ENCODE measurements around the gene C6. TPM values are rescaled to one million over a fixed set of nuclear protein-coding genes. Genes with fewer than 3 reads are reported as not detected.

The C6 gene
- total and polyA plus RNA-seq, 7 donors, result 0.41 to 5.3 (median 1.9) TPM

DNA sequence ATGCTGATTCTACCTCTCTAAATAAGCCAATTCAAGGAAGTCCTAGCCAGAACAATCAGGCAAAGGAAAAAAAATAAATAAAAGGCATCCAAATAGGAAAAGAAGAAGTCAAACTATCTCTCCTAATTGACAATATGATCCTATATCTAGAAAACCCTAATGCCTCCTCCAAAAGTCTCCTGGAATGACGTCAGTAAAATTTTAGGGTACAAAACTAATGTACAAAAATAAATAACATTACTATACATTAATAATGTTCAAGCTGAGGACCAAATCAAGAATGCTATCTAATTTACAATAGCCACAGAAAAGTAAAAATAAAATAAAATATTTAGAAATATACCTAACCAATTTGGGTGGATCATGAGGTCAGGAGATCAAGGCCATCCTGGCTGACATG, 33.8 kb upstream of the C6 start:
- no peaks in the 10 kb centered on the region for H3K9me3 ChIP-seq
- 82 to 87% methylated on average over 1 of the region's 1 CpG for WGBS, 2 donors
- TF ChIP-seq EP300 (IDR thresholded peaks at IDR 0.05), result no peak
- no peak for TF ChIP-seq POLR2A (IDR thresholded peaks at IDR 0.05)
- TF ChIP-seq, protein P1, sequence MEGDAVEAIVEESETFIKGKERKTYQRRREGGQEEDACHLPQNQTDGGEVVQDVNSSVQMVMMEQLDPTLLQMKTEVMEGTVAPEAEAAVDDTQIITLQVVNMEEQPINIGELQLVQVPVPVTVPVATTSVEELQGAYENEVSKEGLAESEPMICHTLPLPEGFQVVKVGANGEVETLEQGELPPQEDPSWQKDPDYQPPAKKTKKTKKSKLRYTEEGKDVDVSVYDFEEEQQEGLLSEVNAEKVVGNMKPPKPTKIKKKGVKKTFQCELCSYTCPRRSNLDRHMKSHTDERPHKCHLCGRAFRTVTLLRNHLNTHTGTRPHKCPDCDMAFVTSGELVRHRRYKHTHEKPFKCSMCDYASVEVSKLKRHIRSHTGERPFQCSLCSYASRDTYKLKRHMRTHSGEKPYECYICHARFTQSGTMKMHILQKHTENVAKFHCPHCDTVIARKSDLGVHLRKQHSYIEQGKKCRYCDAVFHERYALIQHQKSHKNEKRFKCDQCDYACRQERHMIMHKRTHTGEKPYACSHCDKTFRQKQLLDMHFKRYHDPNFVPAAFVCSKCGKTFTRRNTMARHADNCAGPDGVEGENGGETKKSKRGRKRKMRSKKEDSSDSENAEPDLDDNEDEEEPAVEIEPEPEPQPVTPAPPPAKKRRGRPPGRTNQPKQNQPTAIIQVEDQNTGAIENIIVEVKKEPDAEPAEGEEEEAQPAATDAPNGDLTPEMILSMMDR (IDR thresholded peaks at IDR 0.05), result no peak
- TF ChIP-seq POLR2AphosphoS5 (IDR thresholded peaks at IDR 0.05), result no peak

DNA sequence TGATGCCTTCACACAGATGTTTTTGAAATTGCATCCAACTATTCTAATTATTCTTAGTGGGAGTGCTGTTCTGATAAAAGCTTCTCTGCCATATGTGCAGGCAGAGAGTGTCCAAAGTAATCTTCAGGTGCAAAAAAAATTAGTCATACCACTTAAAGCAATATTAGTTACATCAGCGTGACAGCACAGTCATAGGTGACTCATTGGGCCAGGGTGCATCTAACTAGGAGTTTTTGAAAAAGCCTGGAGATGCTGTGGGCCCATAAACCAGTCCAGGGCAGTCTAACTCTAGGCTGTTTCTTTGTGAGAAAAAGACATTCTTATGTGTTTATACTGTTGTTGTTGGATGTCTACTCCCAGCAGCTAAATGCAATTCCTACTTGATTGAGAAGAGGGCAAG, 33.0 kb upstream of the C6 start:
- WGBS, 2 donors, result 81 to 84% methylated on average over 1 of the region's 1 CpG
- H3K27me3 ChIP-seq, result no peaks in the 10 kb centered on the region
- no peak for DNase-seq
- intact Hi-C loops (cut with DNase I), result no loop called here
- H3K4me1 ChIP-seq, result no peaks in the 10 kb centered on the region
- no peak for TF ChIP-seq POLR2A (IDR thresholded peaks at IDR 0.05)
- TF ChIP-seq, protein P1 (IDR thresholded peaks at IDR 0.05), result no peak
- no peak for TF ChIP-seq POLR2AphosphoS5 (IDR thresholded peaks at IDR 0.05)
- H3K27ac ChIP-seq, result no peak overlapping the region
- H3K4me3 ChIP-seq, result no peak overlapping the region
- no peaks in the 10 kb centered on the region for H3K36me3 ChIP-seq
- H3K9me3 ChIP-seq, result no peaks in the 10 kb centered on the region

More for the DNA sequence above, 33.8 kb upstream of the C6 start:
- Histone ChIP-seq H3K27me3 (no peaks in the 10 kb centered on the region), H3K4me3 (no peak overlapping the region), H3K27ac (no peak overlapping the region), H3K36me3 (no peaks in the 10 kb centered on the region), H3K4me1 (no peaks in the 10 kb centered on the region)
- no peak for DNase-seq
- intact Hi-C loops (cut with DNase I), result no loop called here

DNA sequence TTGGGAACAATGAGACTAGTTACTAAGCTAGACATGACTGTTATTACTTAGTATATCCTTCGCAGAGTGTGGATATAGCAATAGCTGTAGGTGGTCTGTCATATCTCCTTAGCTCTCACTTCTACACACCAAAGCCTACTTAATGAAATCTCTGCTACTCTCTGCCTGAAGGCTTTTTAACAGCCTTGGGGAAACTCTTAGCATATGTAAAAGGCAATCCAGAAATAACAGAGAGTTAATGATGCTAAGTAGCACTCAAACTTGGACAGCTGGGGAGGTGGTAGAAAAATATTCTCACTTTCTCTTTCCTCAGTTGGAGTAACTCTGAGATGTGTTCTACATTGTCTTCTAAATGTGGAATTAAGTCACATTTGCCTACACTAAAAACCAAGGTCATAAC, 30.2 kb upstream of the C6 start:
- intact Hi-C loops (cut with DNase I), result no loop called here
- H3K27me3 ChIP-seq, result no peaks in the 10 kb centered on the region
- 89 to 96% methylated on average over 1 of the region's 1 CpG for WGBS, 2 donors
- no peaks in the 10 kb centered on the region for H3K4me1 ChIP-seq
- no peak overlapping the region for H3K4me3 ChIP-seq
- no peak for TF ChIP-seq POLR2AphosphoS5 (IDR thresholded peaks at IDR 0.05)
- TF ChIP-seq, protein P1 (IDR thresholded peaks at IDR 0.05), result no peak
- TF ChIP-seq EP300 (IDR thresholded peaks at IDR 0.05), result no peak
- H3K9me3 ChIP-seq, result no peaks in the 10 kb centered on the region
- DNase-seq, result no peak
- H3K27ac ChIP-seq, result no peak overlapping the region
- no peaks in the 10 kb centered on the region for H3K36me3 ChIP-seq

DNA sequence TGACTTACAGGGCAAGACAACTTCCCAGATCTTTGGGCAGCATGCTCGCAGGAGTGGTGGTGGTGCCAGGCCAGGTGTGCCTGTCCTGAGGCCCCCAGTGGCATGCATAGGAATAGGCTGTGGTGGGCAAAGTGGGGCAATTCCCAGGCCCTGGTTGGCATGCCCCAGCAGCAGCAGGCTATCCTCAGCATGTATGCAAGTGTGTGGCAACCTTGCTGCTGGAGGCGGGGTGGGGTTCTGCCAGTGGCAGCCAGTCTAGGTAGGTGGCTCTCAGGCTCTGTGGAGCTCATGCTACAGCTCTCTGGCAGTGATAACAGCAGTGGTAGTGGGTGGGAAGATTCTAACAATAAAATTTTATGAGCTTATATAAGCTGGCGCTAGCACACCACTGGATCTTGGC, 27.7 kb upstream of the C6 start:
- no peak overlapping the region for H3K4me3 ChIP-seq
- intact Hi-C loops (cut with DNase I), result no loop called here
- no peaks in the 10 kb centered on the region for H3K36me3 ChIP-seq
- DNase-seq, result no peak
- TF ChIP-seq, protein P1 (IDR thresholded peaks at IDR 0.05), result no peak
- TF ChIP-seq EP300 (IDR thresholded peaks at IDR 0.05) (no peak), POLR2AphosphoS5 (IDR thresholded peaks at IDR 0.05) (no peak), POLR2A (IDR thresholded peaks at IDR 0.05) (no peak)
- H3K9me3 ChIP-seq, result no peaks in the 10 kb centered on the region
- no peaks in the 10 kb centered on the region for H3K4me1 ChIP-seq
- H3K27me3 ChIP-seq, result no peaks in the 10 kb centered on the region
- 37 to 71% methylated on average over 3 of the region's 3 CpGs for WGBS, 2 donors
- no peak overlapping the region for H3K27ac ChIP-seq

DNA sequence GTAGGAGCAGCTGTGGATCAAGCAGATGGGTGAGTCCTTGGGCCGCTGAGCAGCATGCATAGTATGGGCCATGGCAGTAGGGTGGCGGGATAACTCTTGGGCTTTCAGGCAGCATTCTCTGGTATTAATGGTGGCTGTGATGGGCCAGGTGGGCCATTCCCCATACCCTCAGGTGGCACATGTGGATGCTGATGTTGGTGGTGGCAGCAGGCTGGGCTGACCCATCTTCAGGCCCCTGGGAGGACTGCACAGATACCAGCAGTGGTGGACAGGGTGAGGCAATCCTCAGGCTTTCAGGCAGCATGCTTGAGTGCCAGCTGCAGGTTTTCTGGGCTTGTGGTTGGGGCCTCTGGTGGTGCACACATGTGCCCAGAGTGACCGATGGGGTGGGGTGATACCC, 27.1 kb upstream of the C6 start:
- Histone ChIP-seq H3K27me3 (no peaks in the 10 kb centered on the region), H3K36me3 (no peaks in the 10 kb centered on the region), H3K4me3 (no peak overlapping the region), H3K4me1 (no peaks in the 10 kb centered on the region), H3K27ac (no peak overlapping the region), H3K9me3 (no peaks in the 10 kb centered on the region)
- no peak for DNase-seq
- WGBS, 2 donors, result 95 to 97% methylated on average over 3 of the region's 3 CpGs
- intact Hi-C loops (cut with DNase I), result no loop called here
- TF ChIP-seq, protein P1 (IDR thresholded peaks at IDR 0.05), result no peak
- no peak for TF ChIP-seq EP300 (IDR thresholded peaks at IDR 0.05)

All from sigmoid colon (tissue), 7 donors.